Kasumi-1 (cell line): ENCODE data around the gene DMBT1.

Experiments
- DNase-seq, 2 experiments: peaks; one replicate each; lab custom pipeline; 2025; lab: John Stamatoyannopoulos, UW

Gene DMBT1

DNA sequence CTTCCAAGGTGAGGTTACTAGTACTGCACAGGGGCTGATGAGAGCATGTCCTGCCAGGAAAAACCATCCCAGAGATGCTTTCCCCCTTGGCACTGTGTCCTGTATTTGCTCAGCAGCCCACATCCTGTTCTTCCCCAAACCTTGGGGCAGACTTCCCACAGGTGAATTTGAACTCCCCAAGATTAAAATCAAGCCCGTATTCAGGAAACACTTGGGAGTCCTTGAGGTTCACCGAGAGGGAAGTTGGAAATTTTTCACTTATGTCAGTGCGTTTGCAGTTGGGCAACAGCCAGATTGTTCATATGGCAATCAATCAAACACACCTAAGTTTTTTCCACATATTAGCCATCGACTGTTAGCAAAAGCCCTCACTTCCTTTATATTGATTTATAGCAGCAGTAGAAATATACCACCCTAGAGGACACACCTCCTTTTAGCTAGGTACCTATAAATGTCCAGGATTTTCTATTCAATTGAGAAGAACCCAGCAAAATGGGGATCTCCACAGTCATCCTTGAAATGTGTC is at the start of gene DMBT1:
Gene DMBT1 (plus strand): TSS at position 476 of the 526 bp plus-strand sequence. CDS start 17 bp downstream, at position 493.
- no peak for DNase-seq

DNA sequence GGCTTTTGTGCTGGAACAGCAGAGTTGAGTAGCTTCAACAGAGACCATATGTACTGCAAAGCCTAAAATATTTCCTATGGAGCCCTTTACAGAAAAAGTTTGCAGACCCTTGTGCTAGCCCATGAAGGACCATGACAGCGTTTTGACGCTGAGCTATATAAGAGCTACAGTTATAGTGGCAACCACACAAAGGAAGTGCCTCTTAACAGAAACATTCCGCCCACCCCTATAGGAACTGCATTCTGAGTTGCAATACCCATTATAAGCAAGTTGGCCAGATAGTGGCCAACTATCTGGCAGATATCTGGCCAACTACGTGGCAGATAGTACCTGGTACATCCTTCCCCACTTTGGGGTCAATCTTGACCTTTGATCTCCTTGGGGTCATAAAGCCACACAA is 47.5 kb upstream of the DMBT1 start:
- DNase-seq, result no peak

DNA sequence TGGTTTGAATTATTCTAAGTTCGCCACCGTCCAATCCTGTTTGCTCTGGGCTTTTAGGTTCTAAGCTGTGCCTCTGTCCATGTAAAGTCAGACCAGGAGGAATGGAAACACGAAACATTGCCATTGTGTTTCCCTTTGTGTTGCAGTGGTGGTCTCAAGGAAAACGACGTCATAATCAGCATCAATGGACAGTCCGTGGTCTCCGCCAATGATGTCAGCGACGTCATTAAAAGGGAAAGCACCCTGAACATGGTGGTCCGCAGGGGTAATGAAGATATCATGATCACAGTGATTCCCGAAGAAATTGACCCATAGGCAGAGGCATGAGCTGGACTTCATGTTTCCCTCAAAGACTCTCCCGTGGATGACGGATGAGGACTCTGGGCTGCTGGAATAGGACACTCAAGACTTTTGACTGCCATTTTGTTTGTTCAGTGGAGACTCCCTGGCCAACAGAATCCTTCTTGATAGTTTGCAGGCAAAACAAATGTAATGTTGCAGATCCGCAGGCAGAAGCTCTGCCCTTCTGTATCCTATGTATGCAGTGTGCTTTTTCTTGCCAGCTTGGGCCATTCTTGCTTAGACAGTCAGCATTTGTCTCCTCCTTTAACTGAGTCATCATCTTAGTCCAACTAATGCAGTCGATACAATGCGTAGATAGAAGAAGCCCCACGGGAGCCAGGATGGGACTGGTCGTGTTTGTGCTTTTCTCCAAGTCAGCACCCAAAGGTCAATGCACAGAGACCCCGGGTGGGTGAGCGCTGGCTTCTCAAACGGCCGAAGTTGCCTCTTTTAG is 46.3 kb upstream of the DMBT1 start:
- no peak for DNase-seq

DNA sequence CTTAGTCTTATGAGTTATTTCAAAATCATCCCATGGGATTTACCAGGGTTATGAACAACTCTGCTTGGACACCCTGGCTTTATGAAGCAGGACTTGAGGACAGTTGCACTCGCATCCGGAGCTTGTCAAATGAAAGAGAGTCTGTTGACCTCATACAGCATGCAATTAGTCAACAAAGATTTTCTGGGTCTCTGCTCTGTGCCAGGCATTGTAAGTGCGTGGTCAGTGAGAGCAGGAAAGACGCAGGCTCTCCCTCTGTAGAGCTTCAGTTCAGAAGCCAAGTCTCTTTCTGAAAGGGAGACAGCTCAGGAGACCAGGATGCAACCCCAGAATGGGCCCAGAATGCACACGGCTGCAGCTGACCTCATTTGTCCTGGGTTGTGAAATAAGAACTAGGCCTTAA is 45.5 kb upstream of the DMBT1 start:
- no peak for DNase-seq

DNA sequence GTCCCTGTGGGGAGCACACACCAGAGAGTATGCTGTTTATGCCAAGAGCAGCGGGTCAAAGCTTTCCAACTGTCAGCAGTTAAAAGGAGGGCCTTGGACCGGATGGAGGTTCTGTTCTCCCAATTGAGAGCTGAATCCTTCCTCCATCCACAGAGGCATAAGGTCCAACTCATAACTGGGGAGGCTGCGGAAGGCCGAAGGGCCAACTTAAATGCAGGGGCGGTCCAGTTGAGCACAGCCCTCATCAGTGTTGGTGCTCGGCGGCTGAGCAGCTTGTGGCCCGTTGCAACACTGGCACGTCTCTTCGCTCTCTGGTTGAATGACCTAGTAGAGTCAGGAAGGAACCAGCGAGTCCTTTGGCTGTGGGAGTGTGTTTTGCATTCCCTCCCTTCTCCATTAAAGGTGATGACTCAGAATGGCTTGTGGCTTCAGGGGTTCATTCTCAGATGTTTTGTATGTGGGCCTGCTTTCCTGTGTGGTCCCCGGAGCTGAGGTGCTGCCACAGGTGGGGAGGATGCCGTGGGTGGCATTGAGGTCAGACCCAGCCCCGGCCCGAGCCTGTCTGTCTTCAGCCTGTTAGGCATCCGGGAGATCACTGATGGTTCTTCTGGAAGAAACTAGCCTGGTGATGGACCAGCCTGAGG is 44.8 kb upstream of the DMBT1 start:
- no peak for DNase-seq

DNA sequence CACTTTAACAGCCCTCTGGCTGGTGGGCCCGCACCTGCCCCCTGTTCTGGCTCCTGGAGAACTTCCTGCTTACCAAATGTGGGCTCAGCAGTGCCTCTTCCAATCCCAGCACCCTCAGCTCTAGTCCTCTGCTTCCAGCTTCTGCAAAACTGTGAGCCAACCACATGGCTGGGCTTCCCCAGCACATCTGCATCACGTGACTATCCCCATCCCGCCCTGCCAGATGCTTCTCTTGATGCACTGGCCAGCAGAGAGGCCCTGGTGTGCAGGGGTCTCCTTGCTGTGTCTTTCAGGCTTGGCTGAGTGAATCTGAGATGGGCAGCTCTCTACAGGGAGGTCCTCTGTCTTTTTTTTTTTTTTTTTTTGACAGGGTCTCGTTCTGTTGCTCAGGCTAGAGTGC is 43.8 kb upstream of the DMBT1 start:
- no peak for DNase-seq

DNA sequence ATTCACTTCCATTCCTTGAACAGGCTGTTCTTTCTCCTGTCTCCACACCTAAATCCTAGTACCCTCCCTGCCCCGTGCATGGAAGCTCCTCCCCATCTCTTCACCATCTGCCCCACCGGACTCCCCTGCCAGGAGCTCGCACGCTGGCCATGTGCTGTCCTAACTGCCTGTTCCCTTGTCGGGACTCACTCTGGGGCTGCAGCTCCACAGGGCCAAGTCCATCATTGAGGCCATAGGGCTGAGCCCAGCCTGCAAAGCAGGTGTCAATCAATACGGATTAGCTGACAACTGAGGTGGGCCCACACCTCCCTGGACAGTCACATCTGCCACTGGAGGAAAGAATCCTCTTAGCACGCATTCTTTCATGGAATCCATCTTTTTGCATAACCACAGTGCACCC is 41.4 kb upstream of the DMBT1 start:
- no peak for DNase-seq

DNA sequence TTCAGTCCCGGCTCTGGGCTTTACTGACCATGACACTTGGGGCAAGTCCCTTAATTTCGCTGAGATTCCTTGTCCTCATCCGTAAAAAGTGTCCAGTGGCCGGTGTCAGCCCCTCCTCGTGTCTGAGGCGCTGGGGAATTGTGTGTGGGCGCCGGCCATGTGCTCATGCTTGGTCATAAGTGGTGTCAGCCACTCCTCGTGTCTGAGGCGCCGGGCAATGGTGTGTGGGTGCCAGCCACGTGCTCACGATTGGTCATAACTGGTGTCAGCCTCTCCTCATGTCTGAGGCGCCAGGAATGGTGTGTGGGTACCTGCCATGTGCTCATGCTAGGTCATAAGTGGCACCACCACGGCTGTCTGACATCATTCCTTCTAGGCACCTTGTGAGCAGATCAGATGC is 40.7 kb upstream of the DMBT1 start:
- no peak for DNase-seq

DNA sequence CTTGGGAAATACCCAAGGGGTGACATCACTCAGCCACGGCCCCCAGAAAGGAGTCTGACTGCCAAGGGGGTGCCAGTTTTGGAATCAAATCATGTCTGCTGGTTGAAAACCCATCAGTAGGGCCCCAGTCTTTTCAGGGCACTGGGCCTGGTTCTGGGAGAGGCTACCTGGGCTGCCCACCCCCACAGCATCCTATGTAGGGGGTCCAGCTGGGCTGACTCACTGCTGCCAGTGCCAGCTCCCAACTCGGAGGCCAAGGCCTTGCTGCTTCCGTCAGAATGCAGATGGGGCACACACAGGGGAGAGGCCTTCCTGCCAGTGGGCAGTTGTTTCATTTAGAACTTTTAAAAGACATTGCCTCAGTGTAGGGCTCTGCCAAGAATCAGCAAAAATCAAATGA is 39.5 kb upstream of the DMBT1 start:
- no peak for DNase-seq

DNA sequence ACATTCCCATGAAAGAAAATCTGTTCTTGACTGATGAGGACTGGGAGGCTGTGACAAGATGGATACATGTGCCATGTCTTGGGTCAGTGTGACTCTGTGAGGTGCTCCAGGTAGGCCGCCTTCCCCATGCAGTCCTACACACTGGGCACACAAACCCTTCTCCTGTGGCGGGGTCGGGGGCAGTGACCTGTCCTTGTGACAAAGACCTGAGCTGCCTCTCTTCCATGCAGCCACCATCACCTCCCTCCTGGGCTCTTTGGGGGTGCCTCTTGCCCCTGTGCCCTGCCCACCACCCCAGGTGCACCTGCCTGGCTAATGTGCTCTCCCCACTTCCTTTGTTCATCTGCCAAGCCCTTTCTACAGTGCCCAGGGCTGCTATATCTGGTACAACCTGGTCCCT is 35.7 kb upstream of the DMBT1 start:
- DNase-seq, result no peak

DNA sequence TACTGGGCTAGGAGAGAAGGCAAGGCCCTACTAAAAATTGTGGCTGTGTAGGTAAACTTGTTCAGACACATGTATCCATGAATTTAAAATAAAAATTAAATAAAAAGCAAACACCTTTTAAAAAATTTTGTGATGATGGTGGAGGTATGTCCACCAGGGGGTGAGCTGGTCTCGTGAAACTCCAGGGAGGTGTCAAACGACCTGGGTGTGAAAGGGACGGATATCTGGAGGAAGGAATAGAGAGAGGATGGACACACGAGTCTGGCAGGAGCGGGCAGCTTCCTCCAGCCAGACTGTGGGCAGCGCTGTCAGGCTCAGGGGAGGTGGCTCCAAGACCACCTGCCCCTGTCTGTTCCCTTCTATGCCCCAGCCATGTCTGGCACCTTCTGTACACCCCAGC is 34.8 kb upstream of the DMBT1 start:
- DNase-seq, result no peak

DNA sequence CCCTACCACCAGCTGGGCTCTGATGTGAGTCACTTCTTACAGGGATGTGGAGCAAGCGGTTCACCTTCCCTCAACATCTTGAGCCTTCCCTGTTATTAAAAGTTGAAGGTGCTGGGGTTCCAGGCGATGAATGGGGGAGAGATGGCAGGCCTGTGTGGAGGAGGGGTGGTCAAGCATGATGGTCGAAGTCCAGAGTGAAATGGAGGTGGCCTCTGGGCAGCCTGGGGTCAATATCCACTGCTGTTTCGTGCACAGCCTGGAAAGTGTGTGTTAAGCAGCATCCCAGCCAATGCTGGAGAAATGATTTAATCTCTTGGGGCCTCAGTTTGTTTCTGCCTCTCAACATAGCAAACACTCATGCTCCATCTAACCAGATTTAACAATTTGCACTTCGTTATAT is 33.7 kb upstream of the DMBT1 start:
- DNase-seq, result no peak

DNA sequence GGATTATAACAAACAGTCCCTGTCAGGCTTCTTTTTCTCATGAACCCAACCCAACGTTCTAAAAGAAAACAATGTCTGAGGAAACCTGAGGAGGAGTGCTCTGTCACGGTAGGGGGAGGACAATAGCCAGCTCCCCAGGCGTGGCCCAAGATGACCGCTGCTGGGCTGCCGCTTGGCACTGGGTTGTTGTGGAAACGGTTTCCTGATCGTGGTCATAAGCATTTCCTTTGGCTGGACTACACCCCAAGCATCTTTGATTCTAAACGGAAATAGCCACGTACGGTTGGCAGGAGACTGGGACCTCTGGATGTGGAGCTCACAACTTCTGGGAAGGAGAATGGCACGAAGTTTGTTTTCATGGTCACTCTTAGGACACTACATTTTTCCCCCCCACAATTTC is 30.4 kb upstream of the DMBT1 start:
- no peak for DNase-seq

DNA sequence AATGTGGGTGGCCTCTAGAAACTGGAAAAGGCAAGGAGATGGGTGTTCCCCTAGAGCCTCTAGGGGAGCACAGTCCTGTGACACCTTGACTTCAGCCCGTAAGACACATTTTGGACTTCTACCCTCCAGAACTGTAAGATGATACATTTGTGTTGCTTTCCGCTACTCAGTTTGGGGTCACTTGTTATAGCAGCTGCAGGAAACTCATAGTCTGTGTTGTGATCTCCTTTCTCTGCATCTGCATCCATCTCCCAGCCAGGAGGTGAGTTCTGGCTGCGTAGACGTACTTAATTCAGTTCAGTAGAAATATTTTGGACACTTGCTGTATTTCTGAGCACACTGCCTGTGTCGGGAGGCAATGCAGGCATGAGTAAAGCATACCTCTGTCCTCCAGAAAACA is 29.3 kb upstream of the DMBT1 start:
- DNase-seq, result no peak

DNA sequence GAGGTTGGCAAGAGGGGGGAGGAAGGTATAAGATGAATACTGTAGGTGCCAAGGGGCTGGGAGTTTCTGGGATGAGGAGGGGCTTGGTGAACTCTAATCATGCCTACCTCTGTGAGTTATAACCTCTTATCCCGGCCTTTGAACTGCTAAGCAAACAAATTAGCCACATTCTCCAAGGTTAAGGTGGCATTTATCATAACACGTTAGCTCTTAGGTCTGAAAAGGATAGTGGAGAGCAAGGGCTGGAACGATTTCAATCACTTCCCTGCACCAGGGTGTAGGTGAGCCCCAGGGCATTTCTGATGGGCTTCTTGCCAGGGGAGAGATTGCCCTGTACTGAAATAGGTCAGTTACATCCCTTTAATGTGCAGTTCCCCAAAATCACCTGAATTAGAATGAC is 28.6 kb upstream of the DMBT1 start:
- no peak for DNase-seq

DNA sequence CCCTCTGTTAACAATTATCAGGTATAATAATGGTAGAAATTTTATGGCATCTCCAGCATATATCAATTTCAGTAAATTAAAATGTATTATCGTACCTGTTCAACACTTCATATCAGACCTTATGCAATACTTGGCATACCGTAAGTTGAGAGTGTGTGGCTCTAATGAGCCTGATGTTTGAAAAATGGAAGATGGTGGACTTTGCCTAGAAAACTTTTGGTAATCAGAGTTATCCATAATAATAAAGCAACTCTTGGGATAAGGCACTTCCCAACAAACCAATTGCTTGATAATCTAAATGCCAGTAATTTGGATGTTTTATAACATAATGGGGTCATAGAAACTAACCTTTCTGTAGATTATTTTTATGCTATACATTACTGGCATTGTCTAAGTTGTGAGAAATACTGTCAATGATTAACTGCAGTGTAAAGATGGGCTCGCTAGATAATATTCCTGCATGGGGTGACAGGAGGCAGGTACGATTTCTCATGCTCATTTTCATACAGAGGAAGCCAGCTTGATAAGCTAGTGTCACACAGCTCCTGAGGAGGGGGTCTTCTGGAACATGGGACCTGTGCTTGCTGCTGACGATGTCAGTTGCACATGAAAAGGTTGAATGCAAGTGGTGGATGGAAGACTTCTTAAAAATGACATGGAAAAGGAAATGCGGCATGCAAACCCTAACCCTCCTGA is 27.8 kb upstream of the DMBT1 start:
- no peak for DNase-seq

DNA sequence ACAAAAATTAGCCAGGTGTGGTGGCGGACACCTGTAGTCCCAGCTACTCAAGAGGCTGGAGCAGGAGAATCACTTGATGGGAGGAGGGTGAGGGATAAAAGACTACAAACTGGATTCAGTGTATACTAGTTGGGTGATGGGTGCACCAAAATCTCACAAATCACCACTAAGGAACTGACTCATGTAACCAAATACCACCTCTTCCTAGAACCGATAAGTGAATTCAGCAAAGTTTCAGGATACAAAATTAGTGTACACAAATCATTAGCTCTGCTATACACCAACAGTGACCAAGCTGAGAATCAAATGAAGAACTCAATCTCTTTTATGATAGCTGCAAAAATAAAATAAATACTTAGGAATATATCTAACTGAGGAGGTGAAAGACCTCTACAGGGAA is 23.0 kb upstream of the DMBT1 start:
- DNase-seq, result no peak

DNA sequence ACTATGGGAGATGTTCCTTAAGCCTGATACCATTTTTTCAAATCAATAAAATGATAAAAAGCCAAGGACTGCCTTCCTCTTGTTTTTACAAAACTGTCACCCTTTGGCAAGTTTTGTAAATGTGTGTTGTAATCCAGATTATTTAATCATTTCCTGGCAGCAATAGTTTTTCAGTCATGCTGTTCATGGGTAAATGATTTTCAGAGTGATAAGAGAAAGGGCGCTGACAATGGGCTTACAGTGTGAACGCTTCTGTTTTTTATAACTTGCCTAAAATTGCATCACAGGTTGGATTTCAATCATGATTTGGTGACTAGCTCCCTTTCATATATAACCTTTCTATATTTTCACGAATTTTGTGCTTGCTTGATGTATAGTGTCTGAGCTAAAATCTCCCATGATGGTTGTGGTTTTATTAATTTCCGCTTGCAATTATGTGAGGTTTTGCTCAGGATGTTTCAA is 19.0 kb upstream of the DMBT1 start:
- no peak for DNase-seq

DNA sequence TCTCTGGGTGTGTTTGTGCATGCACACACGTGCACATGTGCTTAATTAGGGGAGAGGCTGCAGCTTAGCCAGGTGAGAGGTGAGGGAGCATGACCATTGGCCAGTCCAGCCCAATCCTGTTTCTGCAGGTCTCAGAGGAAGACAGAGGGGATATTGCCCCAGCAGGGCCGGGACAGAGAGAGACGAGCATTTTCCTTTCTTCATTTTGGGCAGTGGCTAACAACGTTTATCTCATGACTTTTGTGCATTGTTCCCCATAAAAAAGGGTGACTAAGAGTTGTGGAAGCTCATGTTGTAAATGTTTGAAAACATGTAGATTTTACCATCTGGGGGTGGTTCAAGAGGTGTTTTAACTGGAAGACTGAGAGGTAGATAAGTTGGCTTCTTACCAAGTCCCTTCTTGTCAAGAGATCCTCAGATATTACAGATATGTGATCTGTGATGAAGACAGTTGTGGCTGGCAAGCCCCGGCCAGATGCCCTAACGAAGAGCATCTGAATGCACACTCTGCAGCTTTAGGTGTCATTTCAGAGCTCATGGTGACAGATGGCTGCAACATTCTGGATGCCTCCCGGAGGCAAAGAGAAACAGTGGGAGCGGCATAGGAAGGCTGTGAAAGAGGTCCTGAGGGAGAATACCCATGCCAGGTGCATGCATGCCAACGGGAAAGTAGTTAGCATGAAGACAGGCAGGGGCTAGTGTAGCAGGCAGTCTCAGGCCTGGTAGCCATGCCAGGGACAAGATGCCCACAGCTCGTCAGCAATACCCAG is 16.7 kb upstream of the DMBT1 start:
- no peak for DNase-seq

DNA sequence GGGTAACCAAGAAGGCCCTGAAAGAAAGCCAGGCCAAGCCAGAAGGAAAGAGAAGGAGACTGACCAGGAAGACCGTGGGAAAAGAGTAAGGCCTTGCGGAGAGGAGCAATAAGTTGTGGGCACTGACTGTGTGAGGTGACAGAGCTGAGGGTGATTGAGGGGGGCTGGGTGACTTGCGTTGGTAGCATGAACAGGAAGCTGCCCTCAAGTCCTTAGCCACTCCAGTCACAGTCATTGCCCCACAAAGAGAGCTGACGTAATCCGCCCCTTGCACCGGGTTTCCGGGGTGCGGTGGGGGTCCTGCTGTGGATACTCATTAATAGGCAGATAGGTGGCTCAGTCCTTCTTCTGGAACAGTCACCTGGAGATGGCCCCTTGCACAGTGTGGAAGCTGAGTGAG is 16.1 kb upstream of the DMBT1 start:
- DNase-seq, result no peak

DNA sequence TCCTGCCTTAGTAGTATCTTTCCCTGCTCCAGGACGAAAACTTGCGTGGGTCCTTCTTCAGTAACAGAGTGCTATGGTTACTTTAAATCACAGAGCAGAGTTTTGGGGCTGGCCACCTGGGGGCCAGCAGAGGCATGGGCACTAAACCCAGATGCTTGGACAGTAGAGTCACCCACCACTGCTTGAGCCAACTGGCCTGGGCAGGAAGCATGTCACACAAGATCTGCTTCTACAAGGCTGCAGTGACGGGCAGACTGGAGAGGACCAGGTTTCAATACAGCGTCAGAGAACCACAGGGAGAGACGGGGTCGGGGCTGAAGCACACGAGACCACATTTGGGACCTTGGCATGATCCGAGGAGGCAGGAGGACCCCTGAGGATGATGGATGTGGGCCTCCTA is 14.3 kb upstream of the DMBT1 start:
- DNase-seq, result no peak

DNA sequence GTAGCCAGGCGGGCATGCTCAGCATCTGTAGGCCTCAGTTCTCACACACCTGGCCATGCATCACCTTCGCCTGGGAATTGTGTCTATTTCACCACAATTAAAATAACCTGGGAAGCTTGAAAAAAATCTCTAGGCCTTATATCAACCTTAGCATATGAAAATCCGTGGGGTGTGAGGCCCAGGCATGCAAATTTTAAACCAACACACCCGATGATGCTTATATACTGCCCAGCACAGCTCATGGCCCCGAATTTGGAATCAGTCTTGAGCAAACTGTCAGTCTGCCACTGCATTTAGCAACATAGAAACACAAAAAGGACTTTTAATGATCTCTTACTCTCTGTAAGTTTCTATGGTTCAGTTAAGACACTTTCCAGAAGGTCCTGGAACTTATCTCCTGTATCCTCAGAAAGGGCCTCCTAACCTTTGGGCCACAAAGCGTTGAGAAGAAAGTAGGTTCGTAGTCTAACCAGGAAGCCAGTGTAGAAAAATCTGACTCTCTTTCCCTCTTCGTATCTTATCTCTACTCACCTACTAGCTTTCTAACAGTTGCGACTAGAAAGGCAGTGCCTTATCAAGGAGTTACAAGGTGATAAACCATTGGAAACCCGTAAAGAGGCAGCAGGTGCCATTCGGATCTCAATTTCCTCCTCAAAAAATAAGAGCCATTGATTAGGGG is 12.0 kb upstream of the DMBT1 start:
- no peak for DNase-seq
